Spinal cord (tissue), 10 donors: Measurements from ENCODE around the gene KATNB1. TPM values are rescaled to one million over a fixed set of nuclear protein-coding genes. Genes with fewer than 3 reads are reported as not detected.
"Not testable (repeated sequence)": the region's sequence is repeated elsewhere in the genome, so short reads cannot be mapped to it uniquely, and the experiment has no call there.

Experiments used
- DNase-seq, 6 donors: peaks; one replicate each; pipeline versions ENCODE4 v3.0.0 to v3.0.0-alpha.2; 2013 to 2015; ENCODE audit warnings: low spot score in 6 of 6, low read depth in 4 of 6
- H3K27ac ChIP-seq: one replicate; pipeline ENCODE4 v1.5.1; 2013; ENCODE audit warnings: low read depth, low read length, control low read depth
- H3K27me3 ChIP-seq: one replicate; pipeline ENCODE4 v1.6.1; 2013; ENCODE audit warnings: low read length; ENCODE audit not compliant: control insufficient read depth, insufficient read depth
- H3K36me3 ChIP-seq: one replicate; pipeline ENCODE4 v1.6.1; 2013; ENCODE audit warnings: low read length; ENCODE audit not compliant: control insufficient read depth, insufficient read depth
- H3K4me1 ChIP-seq: one replicate; pipeline ENCODE4 v1.6.1; 2013; ENCODE audit warnings: low read length; ENCODE audit not compliant: control insufficient read depth, insufficient read depth
- H3K4me3 ChIP-seq: one replicate; pipeline ENCODE4 v1.5.1; 2013; ENCODE audit warnings: low read depth, low read length, control low read depth
- H3K9me3 ChIP-seq: one replicate; pipeline ENCODE4 v1.6.1; 2013; ENCODE audit warnings: low read length; ENCODE audit not compliant: control insufficient read depth, insufficient read depth
- WGBS: methylation state at CpG from one replicate; pipeline ENCODE4 v1.1.5; 2013; ENCODE audit warnings: missing lambda C conversion rate; ENCODE audit not compliant: insufficient coverage; 5-methylcytosine and 5-hydroxymethylcytosine counted together
- polyA plus RNA-seq, 2 donors: library from polyadenylated mRNA; unstranded; fragments of 120-200 nt; gene quantifications; one replicate each; pipeline ENCODE4 v1.2.1, GENCODE V29; 2013; ENCODE audit not compliant: insufficient read length in 2 of 2
- total RNA-seq, 2 donors: library from RNA; depleted of rRNA in 1 of 2; stranded (reverse); fragments of 120-200 nt in 1 of 2; fragments of >200 nt in 1 of 2; gene quantifications; one replicate each; pipeline versions ENCODE4 v1.2.3 to v1.2.4, GENCODE V29; 2013 to 2014
- donor health status: healthy.

KATNB1 gene
- total and polyA plus RNA-seq, 4 donors: 28.8 to 52.9 (median 43.0) TPM

GRCh38 chr16:57723170-57723569 is 12.4 kb upstream of the KATNB1 start:
- no peak for DNase-seq
- whole genome bisulfite sequencing: 76% methylated on average over 6 of the region's 7 CpGs
- H3K27me3 ChIP-seq: no peaks in the 10 kb centered on the region
- H3K4me3 ChIP-seq: no peak overlapping the region
- no peaks in the 10 kb centered on the region for H3K9me3 ChIP-seq
- H3K27ac ChIP-seq: no peak overlapping the region
- H3K36me3 ChIP-seq: peaks cover 3% of the 10 kb centered on the region
- H3K4me1 ChIP-seq: no peaks in the 10 kb centered on the region

DNA sequence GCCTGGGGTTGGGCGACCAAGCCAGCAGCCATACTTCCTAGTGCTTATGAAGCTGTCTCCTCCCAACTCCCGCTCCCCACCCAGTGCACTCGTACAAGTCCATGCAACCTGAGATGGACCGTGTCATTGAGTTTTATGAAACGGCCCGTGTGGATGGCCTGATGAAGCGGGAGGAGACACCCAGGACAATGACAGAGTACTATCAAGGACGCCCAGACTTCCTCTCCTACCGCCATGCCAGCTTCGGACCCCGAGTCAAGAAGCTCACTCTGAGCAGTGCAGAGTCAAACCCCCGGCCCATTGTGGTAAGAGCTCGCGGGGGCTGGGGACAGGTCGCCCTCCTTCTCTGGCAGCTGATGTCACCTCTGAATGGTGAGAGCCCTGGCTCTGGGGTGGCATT is 11.0 kb upstream of the KATNB1 start:
- Histone ChIP-seq H3K27me3 (no peaks in the 10 kb centered on the region), H3K4me1 (no peaks in the 10 kb centered on the region), H3K9me3 (no peaks in the 10 kb centered on the region), H3K36me3 (peaks cover 3% of the 10 kb centered on the region), H3K27ac (no peak overlapping the region), H3K4me3 (no peak overlapping the region)
- WGBS: 77% methylated on average over 9 of the region's 15 CpGs
- no peak for DNase-seq

DNA sequence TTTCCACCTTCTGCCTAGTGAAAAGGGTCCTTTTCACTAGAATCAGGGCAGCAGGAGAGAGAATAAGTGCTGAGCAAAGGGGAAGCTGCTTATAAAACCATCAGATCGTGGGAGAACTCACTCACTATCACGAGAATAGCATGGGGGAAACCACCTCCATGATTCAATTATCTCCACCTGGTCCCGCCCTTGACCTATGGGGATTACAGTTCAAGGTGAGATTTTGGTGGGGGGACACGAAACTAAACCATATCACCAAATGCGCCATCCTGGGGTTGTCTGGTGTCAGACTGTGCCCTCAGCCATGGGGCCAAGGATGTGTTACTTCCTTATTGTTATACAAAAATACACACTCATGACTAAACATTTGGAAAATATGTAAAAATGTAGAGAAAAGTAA is 10.4 kb upstream of the KATNB1 start:
- Histone ChIP-seq H3K36me3 (peaks cover 3% of the 10 kb centered on the region), H3K4me3 (no peak overlapping the region), H3K4me1 (no peaks in the 10 kb centered on the region), H3K9me3 (no peaks in the 10 kb centered on the region), H3K27ac (no peak overlapping the region), H3K27me3 (no peaks in the 10 kb centered on the region)
- DNase-seq: no peak
- WGBS: no CpG with 5 or more reads among the region's 5 CpGs

GRCh38 chr16:57725554-57725953 is 10.0 kb upstream of the KATNB1 start:
- 80% methylated on average over 3 of the region's 5 CpGs for WGBS
- peaks cover 3% of the 10 kb centered on the region for H3K36me3 ChIP-seq

DNA sequence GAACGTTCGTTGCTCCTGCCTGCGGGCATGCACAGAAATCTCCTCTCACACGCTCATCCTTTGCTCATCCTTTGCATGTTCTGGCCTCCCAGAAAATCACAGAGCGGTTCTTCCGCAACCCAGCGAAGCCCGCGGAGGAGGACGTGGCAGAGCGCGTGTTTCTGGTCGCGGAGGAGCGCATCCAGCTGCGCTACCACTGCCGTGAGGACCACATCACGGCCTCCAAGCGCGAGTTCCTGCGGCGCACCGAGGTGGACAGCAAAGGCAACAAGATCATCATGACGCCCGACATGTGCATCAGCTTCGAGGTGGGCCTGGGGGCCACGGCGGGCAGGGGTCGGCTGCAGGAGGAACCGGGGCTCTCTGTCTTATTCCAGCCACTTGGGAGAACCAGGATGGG is 9.6 kb upstream of the KATNB1 start:
- H3K4me3 ChIP-seq: no peak overlapping the region
- no peak for DNase-seq
- WGBS: 93% methylated on average over 30 of the region's 30 CpGs

More at GRCh38 chr16:57725554-57725953, 10.0 kb upstream of the KATNB1 start:
- Histone ChIP-seq H3K27me3 (no peaks in the 10 kb centered on the region), H3K27ac (no peak overlapping the region), H3K9me3 (no peaks in the 10 kb centered on the region), H3K4me3 (no peak overlapping the region), H3K4me1 (no peaks in the 10 kb centered on the region)
- peak in 1 of 6 donors; percentile 11 for DNase-seq

DNA sequence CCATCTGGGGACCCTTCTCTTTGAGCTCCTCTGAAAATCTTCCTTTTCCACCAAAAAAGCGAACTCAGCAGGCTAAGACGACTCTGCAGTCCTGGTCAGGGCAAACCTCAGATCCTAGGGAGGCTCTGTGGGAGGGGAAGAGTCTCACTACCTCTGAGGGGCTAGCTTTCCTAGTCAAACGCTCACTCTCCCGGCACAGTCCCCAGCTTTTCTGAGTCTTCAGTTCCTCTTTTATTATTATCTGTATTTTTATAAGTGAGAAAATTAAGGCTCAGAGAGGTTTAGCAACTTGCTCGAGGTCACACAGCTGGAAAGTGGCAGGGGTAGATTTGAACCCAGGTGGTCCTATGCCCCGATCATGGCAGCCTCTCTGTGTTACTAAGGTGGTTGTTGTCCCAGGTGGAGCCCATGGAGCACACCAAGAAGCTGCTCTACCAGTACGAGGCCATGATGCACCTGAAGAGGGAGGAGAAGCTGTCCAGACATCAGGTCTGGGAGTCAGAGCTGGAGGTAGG is 9.1 kb upstream of the KATNB1 start:
- 89% methylated on average over 3 of the region's 7 CpGs for WGBS
- no peaks in the 10 kb centered on the region for H3K4me1 ChIP-seq
- H3K4me3 ChIP-seq: no peak overlapping the region
- DNase-seq: no peak
- no peaks in the 10 kb centered on the region for H3K27me3 ChIP-seq
- no peak overlapping the region for H3K27ac ChIP-seq
- peaks cover 3% of the 10 kb centered on the region for H3K36me3 ChIP-seq
- no peaks in the 10 kb centered on the region for H3K9me3 ChIP-seq

More for the DNA sequence above, 9.6 kb upstream of the KATNB1 start:
- H3K9me3 ChIP-seq: no peaks in the 10 kb centered on the region
- H3K27me3 ChIP-seq: no peaks in the 10 kb centered on the region
- H3K4me1 ChIP-seq: no peaks in the 10 kb centered on the region
- H3K36me3 ChIP-seq: peaks cover 3% of the 10 kb centered on the region
- H3K27ac ChIP-seq: no peak overlapping the region

DNA sequence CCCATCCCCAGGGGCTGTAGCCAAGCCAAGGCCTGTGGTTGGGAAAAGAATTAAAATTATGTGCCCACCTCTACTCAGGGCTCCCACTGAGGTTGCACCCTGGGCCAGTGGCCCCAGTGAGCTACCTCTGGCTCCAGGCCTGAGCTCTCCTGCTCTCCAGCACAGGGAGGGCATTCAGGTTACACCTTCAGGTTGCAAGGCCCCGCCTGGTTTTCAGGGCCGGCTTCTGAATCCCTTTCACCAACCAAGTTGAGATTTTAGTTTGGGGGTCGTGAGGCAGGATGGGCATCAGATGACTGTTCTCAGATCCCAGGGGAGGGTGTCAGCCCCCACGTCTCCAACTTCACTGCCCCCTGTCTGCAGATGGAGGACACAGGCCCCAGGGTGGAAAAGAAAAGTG is 8.0 kb upstream of the KATNB1 start:
- DNase-seq: no peak
- H3K27ac ChIP-seq: no peak overlapping the region
- H3K4me1 ChIP-seq: no peaks in the 10 kb centered on the region
- no peaks in the 10 kb centered on the region for H3K9me3 ChIP-seq
- WGBS: no CpG with 5 or more reads among the region's 4 CpGs
- H3K36me3 ChIP-seq: peaks cover 3% of the 10 kb centered on the region
- no peak overlapping the region for H3K4me3 ChIP-seq
- H3K27me3 ChIP-seq: no peaks in the 10 kb centered on the region

DNA sequence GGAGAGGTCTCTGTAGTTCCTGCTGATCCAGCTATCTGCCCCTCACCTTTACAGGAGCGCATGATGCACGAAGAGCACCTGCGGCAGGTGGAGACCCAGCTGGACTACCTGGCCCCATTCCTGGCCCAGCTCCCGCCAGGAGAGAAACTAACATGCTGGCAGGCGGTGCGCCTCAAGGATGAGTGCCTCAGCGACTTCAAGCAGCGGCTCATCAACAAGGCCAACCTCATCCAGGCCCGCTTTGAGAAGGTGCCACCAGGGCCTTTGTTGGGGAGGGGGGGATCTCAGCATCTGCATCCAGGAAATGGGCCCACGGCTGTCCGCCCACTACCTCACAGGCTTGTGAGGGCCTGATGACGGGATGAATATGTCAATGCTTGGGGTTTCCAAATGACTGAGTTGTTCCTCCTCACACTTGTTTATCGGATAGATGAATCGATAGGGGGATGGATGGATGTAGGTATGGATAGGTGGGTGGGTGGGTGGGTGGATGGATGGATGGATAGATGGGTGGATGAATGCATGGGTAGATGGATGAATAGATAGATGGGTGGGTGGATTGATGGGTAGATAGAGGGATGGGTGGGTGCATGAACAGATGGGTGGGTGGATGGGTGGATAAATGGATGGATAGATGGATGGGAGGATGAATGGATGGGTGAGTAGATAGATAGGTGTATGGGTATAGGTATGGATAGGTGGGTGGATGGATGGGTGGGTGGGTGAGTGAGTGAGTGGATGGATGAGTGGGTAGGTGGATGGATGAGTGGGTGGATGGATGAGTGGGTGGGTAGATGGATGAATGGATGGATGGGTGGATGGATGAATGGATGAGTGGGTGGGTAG is 7.0 kb upstream of the KATNB1 start:
- Histone ChIP-seq H3K27me3 (no peaks in the 10 kb centered on the region), H3K9me3 (no peaks in the 10 kb centered on the region), H3K27ac (no peak overlapping the region), H3K4me1 (no peaks in the 10 kb centered on the region), H3K36me3 (no peaks in the 10 kb centered on the region), H3K4me3 (no peak overlapping the region)
- DNase-seq: no peak
- WGBS: 98% methylated on average over 13 of the region's 14 CpGs

GRCh38 chr16:57729182-57729484 is 6.4 kb upstream of the KATNB1 start:
- 86% methylated on average over 1 of the region's 1 CpG for WGBS
- Histone ChIP-seq H3K27me3 (no peaks in the 10 kb centered on the region), H3K36me3 (no peaks in the 10 kb centered on the region), H3K4me1 (no peaks in the 10 kb centered on the region), H3K27ac (no peak overlapping the region), H3K9me3 (no peaks in the 10 kb centered on the region), H3K4me3 (no peak overlapping the region)
- DNase-seq: no peak

GRCh38 chr16:57729852-57730251 is 5.7 kb upstream of the KATNB1 start:
- 95% methylated on average over 6 of the region's 6 CpGs for WGBS
- H3K27ac ChIP-seq: not testable (repeated sequence)

More at GRCh38 chr16:57729852-57730251, 5.7 kb upstream of the KATNB1 start:
- H3K27me3 ChIP-seq, H3K4me1 ChIP-seq, H3K36me3 ChIP-seq, DNase-seq, H3K4me3 ChIP-seq, H3K9me3 ChIP-seq: not testable (repeated sequence)
